GM06990 (cell line): ENCODE results near the gene ANP32B.

Source experiments
- DNase-seq: peaks from one replicate; pipeline ENCODE4 v3.0.0-alpha.2; 2011; ENCODE audit not compliant: insufficient read length; ENCODE audit errors: extremely low read depth
- H3K27me3 ChIP-seq: replicated peaks from 2 replicates; pipeline ENCODE4 v1.6.0; 2011; ENCODE audit warnings: low read length; ENCODE audit not compliant: control insufficient read depth, insufficient read depth
- H3K36me3 ChIP-seq: 2 replicates; pipeline ENCODE4 v1.5.1; 2011; ENCODE audit warnings: low read length; ENCODE audit not compliant: control insufficient read depth, insufficient read depth
- H3K4me3 ChIP-seq: replicated peaks from 2 replicates; pipeline ENCODE4 v1.5.1; 2011; ENCODE audit warnings: low read depth, mild to moderate bottlenecking, control low read depth, low read length
- CTCF ChIP-seq: IDR thresholded peaks from 2 replicates; pipeline ENCODE4 v1.5.1; 2011; ENCODE audit warnings: low read length, control low read depth, mild to moderate bottlenecking, inconsistent platforms; ENCODE audit not compliant: insufficient read depth, poor library complexity, severe bottlenecking

ANP32B gene

GRCh38 chr9:98034593-98035546, 51.7 kb downstream of the ANP32B start:
- peak; percentile 86 for TF ChIP-seq CTCF
- Histone ChIP-seq H3K4me3 (no peak overlapping the region), H3K27me3 (no peaks in the 10 kb centered on the region), H3K36me3 (no peaks in the 10 kb centered on the region)
- peak; percentile 79 for DNase-seq

GRCh38 chr9:98037357-98037756, 54.2 kb downstream of the ANP32B start:
- DNase-seq: no peak
- TF ChIP-seq CTCF: no peak
- H3K4me3 ChIP-seq: no peak overlapping the region
- H3K27me3 ChIP-seq: no peaks in the 10 kb centered on the region
- H3K36me3 ChIP-seq: no peaks in the 10 kb centered on the region

GRCh38 chr9:98038958-98039357, 55.8 kb downstream of the ANP32B start:
- DNase-seq: peak; percentile 34
- no peak overlapping the region; the same call in 1 of the 2 replicates for H3K4me3 ChIP-seq
- TF ChIP-seq CTCF: no peak
- no peaks in the 10 kb centered on the region for H3K27me3 ChIP-seq
- no peaks in the 10 kb centered on the region for H3K36me3 ChIP-seq

- no peaks in the 10 kb centered on the region for H3K27me3 ChIP-seq
- peak overlapping the region; percentile 36 for H3K4me3 ChIP-seq
- DNase-seq: no peak
- TF ChIP-seq CTCF: no peak
- H3K36me3 ChIP-seq: no peaks in the 10 kb centered on the region
These were observed 56.5 kb downstream of the ANP32B start for GRCh38 chr9:98039607-98040017.

GRCh38 chr9:98040212-98040611, 57.1 kb downstream of the ANP32B start:
- no peaks in the 10 kb centered on the region for H3K27me3 ChIP-seq
- no peaks in the 10 kb centered on the region for H3K36me3 ChIP-seq
- TF ChIP-seq CTCF: no peak
- no peak for DNase-seq
- no peak overlapping the region for H3K4me3 ChIP-seq

GRCh38 chr9:98043915-98044314, 60.8 kb downstream of the ANP32B start:
- Histone ChIP-seq H3K36me3 (peaks cover 1% of the 10 kb centered on the region), H3K4me3 (no peak overlapping the region), H3K27me3 (no peaks in the 10 kb centered on the region)
- no peak for DNase-seq
- TF ChIP-seq CTCF: no peak
